ENCODE measurements around the gene TSHZ1.

Gene TSHZ1

DNA sequence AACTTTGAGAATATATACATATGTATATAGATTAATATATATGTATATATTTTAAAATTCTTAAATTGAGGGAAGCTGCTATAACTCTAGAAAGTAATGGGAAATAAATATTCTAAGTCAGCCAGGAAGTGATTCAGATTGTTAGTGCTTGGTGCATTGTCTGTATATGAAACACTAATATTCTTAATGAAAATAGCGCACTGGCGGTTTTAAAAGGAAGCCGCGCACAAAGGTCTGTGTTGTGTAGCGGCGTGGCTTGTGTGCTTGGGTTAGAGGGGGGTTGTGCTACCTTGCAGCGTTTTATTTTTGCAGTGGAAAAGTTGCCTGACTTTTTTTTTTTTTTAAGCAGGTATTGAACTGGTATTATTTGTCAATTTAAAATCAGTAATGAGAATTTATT lies 11.3 kb downstream of the TSHZ1 start:
- DNase-seq (ENCODE audit: low spot score): no peak

DNA sequence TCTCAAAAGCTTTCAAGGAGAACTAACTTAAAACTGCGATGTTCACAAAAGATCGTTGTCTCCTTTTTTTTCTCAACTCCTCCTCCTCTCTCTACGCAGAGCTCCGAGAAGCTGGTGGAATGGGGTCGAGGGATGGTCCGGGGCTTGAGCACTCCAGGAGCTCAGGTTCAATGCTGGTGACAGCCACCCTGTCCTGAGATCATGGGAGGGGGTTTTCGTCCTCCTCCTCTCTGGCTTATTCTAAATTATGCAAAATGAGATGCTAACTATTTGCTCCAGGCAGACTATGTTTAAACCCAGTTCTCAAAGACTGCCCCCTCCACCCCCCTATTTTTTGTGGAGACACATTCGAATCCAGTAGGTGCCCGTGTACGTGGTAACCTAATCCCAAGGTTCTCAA lies 11.8 kb downstream of the TSHZ1 start:
- DNase-seq (ENCODE audit: low spot score): no peak

- DNase-seq (ENCODE audit: low spot score): no peak
Measured at GRCh38 chr18:75223687-75224347, 13.2 kb downstream of the TSHZ1 start.

DNA sequence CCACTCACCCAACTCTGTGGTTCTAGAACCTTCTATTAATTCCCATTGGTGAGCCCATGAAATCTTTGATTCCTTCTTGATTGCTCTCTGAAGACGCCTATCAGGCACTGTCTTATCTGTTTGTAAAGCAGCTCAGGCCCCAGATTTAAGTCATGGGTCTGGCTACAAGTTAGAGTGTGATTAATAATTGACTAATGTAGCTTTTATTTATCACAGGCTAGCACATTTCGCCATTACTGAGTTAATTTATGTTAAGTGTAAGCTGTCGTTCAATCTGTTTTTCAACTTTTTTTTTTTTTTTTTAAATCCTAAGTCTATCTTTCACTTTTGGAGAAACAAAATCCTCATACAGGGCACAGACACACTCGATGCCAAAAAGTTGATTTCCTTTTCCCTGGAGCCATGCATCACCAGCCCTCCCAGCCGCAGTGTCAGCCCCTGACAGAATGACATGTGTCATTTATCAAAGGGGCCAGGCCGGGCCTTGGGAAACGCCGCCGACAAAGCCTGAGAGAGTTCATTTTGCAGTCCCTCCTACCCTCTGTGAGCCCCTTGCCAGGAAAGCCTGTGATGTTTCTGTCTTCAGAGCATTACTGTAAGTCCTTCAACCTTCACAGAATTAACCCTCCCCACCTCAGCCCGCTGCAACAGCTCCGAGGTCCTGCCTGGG lies 15.8 kb downstream of the TSHZ1 start:
- no peak for DNase-seq (ENCODE audit: low spot score)

DNA sequence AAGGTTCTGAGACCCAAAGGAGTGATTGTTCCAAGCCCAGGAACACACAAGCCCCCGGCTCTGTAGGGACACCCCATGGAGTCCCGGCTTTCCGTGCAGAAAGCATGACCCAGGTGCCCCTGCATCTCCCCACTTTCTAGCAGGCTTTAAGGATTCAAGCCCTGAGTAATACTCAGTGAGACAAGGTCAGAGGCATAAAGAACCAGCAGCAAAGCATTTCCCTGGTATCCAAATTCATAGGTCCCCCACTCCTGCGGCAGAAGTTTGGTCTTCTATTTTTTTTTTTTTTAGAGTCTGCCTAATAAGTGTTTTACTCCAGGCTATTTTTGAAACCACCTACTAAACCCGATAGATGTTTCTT lies 16.3 kb downstream of the TSHZ1 start:
- DNase-seq (ENCODE audit: low spot score): no peak

- DNase-seq (ENCODE audit: low spot score): no peak
Measured at GRCh38 chr18:75227535-75228296, 17.1 kb downstream of the TSHZ1 start.

- DNase-seq (ENCODE audit: low spot score): no peak
Measured at GRCh38 chr18:75228967-75229366, 18.4 kb downstream of the TSHZ1 start.

DNA sequence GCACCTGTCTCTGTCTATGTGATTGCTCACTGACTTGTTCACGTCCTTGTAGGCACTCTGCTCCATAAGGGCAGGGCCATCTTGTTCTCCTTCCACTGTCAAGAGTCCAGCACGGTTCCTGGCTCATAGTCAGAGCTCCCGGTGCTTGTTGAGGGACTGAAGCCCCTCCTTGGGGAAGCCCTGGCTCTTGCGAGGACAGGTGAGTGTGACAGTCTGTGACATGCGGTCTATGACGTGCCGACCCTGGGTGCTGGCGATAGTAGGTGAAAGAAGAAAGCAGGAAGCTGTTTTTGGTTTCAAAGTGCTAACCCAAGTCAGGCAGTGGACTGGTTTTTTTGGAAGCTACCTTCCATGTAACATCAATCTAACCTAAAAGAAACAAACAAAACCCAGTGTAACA lies 18.8 kb downstream of the TSHZ1 start:
- DNase-seq (ENCODE audit: low spot score): no peak

GRCh38 chr18:75230163-75231052 lies 19.8 kb downstream of the TSHZ1 start:
- DNase-seq (ENCODE audit: low spot score): no peak

DNA sequence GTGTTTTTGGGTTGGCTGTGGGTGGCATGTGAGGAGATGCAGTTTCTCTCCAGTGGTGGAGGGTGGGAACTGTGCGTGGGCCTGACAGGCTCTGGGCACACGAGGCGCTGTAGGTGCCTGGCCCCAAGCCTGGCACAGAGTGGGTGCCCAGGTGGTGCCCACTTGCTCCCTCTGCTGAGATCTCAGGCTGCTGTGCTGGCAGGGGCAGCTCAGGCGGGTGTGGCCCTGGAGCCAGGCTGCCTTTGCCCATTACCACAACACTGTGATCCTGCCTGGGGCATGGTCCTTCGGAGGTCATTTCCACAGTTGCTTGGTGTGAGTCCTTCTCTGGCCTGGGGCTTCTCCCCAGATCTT lies 20.4 kb downstream of the TSHZ1 start:
- no peak for DNase-seq (ENCODE audit: low spot score)

GRCh38 chr18:75234901-75235300 lies 24.3 kb downstream of the TSHZ1 start:
- no peak for DNase-seq (ENCODE audit: low spot score)

GRCh38 chr18:75235896-75236295 lies 25.3 kb downstream of the TSHZ1 start:
- DNase-seq (ENCODE audit: low spot score): no peak

GRCh38 chr18:75238100-75238499 lies 27.5 kb downstream of the TSHZ1 start:
- DNase-seq (ENCODE audit: low spot score): no peak

DNA sequence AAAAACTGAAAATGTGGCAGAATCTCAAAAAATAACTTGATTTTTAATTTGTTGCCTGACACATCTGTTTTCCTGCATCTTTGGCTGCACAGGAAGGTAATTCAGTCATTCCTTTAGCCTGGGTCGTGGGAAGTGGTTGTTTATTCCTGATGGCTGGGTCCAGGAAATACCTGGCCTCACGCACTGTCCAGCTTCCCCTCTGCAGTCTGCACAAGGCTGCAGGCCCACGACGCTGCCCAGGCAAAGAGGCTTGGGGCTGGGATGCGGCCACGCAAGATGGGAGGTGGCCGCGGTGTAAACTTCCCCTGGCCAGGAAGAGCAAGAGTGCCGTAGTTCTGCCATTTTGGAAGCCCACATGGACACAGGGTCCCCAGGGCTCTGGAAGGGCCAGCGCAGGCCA lies 28.2 kb downstream of the TSHZ1 start:
- no peak for DNase-seq (ENCODE audit: low spot score)

DNA sequence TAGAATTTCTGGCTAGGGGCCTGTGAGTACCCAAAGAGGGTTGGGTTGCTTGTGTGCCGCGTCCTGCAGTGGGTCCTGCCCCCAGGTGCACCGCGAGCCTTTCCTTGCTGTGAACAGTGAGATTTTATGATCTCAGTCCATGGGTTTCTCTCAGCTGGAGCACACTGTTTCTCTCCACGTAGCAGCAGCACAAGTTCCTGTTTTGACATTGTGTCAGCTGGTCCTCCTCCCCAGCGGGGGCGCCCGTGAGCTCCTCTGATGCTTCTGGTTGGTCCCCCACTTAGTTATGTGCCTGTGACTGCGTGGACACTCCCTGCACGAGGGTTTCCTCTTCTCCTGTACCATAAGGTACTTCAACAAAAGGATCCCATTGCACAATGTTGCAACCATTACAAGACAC lies 29.8 kb downstream of the TSHZ1 start:
- peak; percentile 6 for DNase-seq (ENCODE audit: low spot score)

- no peak for DNase-seq (ENCODE audit: low spot score)
Measured at GRCh38 chr18:75241705-75242104, 31.1 kb downstream of the TSHZ1 start.

DNA sequence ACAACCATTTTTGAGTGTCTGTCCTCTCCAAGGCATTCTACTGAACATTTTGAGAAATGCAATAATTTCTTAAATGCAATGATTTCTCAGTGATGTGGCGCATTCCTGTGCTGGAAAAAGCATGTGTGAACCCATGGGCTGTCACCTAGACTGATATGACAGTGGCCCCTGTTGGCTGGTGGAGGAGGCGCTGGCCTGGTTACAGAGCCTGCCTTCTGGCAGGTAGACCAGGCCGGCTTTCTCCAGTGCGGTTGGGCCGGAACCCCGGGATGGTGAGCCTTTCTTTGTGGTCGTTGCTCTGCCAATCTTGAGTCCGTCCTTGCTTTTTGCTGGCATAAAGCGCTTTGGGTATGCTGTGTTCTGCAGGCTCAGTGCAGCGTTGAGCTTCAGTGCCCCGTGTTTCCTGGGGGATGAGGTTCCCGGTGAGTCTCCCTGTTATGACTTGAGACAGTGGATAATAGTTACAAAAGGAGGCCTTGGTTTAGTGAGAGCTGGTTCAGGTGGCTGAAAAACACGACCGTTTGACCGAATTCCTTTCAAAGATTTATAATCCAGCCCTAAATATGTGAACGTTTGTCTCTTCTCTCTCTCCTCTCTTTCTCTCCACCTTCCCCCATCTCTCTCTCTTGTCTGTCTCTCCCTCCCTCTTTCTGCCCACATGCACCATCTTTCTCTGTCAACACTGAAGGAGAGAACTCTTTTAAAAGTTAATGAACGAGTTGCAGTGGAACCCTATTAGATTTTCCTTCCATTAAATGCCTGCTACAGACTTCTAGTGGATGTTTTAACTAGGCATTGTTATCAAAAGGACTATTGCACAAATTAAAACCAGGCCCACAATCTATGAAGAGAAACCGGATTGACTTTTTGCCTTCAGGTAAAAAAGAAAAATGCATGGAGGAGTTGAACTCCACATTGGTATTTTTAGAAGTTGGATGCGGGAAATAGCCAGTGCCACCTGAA lies 34.0 kb downstream of the TSHZ1 start:
- peak; percentile 4 for DNase-seq (ENCODE audit: low spot score)

- DNase-seq (ENCODE audit: low spot score): no peak
Measured at GRCh38 chr18:75246721-75247610, 36.4 kb downstream of the TSHZ1 start.

- DNase-seq (ENCODE audit: low spot score): peak; percentile 68
Measured at GRCh38 chr18:75247611-75248421, 37.2 kb downstream of the TSHZ1 start.
